HT-29 (cell line): ENCODE data around the gene BCO2. TPM values are rescaled to one million over a fixed set of nuclear protein-coding genes. Genes with fewer than 3 reads are reported as not detected.
"Not testable (repeated sequence)": the region's sequence is repeated elsewhere in the genome, so short reads cannot be mapped to it uniquely, and the experiment has no call there.

Source experiments
- DNase-seq: peaks from one replicate; pipeline ENCODE4 v3.0.0-alpha.2; 2015; ENCODE audit warnings: low spot score
- total RNA-seq: library from RNA; depleted of rRNA; stranded (reverse); fragments of >200 nt; shearing (Covaris generic); gene quantifications from 2 replicates; pipeline ENCODE4 v1.2.3, GENCODE V29; 2014; rRNA removed

BCO2 gene, protein sequence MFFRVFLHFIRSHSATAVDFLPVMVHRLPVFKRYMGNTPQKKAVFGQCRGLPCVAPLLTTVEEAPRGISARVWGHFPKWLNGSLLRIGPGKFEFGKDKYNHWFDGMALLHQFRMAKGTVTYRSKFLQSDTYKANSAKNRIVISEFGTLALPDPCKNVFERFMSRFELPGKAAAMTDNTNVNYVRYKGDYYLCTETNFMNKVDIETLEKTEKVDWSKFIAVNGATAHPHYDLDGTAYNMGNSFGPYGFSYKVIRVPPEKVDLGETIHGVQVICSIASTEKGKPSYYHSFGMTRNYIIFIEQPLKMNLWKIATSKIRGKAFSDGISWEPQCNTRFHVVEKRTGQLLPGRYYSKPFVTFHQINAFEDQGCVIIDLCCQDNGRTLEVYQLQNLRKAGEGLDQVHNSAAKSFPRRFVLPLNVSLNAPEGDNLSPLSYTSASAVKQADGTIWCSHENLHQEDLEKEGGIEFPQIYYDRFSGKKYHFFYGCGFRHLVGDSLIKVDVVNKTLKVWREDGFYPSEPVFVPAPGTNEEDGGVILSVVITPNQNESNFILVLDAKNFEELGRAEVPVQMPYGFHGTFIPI
- total RNA-seq = 0.84 and 3.8 TPM in 2 replicates

DNA sequence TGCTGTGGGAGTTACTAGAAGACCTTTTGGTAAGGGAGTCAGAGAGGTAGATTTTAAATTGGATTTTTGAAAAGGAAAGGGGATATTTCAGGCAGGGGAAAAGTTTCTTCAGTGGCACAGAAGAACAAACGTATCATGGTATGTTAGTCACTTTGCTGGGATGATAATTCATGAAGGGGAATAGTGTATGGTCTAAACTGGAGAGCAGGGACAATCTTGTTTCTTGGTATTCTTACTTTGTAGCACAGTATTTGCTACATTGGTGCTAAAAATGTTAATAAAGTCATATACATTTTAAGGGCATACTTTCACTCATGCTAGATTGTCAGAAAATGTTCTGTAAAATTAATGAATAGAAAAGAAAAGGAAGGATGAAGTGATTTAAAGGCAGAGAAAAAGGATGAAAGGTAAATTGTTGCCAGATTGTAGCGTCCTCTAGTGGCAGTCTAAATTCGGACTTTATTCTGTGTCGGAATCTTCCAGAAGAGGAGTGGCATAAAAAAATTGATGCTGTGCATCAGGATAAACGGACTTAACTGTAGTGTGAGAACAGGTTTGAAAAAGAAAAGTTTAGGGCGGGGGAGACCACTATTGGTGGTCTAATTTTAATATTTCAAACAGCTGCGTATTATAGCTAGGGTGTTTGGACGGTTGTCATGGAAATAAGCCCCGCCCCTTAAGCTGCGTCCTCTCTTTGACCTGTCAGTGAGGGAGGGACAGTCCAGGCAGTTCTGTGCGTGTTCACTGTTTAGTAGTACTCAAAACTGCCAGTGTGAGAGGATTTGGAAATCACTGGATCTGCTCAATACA lies at the start of gene BCO2:
TSS of gene BCO2 (plus strand) at position 724 of the 810 bp plus-strand sequence. CDS start 90 bp downstream, outside the sequence.
- DNase-seq = peak; percentile 93

DNA sequence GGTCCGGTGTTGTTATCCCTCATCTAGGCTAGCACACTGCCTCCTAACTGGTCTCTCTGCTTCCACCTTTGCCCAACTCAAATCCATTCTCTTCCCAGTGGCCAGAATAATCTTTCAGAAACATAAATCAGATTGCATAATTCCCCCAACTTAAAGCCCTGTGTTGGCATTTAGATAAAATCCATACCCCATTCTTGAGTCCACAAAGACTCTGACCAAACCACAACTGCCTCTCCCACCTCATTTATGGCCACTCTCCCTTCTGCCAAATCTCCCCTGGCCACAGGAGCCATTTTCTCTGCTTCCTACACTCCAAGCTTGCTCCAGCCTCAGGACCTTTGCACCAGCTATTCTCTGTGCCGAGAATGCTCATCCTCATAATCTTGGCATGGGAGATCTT lies 48.3 kb upstream of the BCO2 start:
- no peak for DNase-seq

DNA sequence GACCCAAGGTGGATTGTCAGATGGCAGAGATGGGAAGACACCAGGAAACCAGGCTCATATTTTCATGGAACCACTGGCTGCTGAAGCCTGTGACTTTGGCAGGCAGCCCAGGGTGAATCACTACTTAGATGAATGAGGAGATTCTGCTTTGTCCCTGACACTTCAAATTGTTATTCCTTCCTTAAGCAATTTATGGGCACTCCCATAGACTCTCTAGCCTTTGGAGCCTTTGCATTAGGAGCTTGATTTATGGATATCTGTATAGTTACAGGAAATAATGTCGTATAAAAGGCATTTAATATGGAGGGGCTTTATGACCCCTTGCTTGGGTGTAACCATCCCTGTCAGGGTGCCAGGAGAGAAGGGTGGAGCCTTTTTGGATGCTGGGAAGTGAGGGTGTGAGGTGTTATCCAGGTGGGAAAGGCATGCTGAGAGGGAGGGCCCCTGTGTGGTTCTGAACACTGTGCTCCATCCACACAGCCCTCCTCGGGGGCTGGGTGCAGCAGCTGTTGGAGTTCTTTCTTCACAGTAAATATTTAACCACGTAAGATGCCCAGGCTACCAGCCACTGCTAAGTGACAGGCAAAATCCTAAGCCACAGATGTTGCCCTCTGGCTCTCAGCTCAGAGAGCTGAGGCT lies 46.7 kb upstream of the BCO2 start:
- DNase-seq = peak; percentile 75

DNA sequence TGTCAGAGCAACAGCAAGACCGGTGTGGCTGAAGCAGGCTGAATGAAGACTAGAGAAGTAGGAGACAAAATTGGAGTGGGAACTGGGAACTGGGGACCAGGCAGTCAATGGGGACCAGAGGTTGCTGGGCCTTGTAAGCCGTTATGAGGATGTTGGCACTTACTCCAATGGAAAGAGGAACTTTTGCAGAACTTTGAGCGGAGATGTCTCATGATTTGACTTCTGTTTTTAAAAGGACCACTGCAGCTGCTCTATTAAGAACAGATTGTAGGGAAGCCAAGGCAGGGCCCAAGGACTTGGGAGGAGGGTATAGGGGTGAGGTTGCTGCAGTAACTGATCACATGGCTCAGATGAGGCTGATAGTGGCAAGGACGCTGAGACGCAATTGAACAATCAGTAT lies 45.7 kb upstream of the BCO2 start:
- DNase-seq = no peak

DNA sequence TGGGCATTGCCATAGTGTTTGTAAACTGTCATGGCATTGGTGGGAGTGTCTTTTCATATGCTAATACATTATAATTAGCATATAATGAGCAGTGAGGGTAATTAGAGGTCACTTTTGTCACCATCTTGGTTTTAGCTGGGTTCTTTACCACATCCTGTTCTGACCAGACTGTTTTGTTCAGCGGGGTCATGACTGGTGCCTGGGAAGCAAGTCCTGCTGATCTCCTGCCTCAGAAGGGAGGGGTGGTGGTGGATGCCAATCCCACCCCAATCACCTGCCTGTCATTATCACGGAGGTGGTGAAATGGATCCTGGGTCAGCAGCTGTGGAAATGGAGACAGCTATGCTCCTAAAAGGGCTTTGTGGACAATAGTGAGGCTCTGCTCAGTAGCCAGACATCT lies 42.6 kb upstream of the BCO2 start:
- no peak for DNase-seq

DNA sequence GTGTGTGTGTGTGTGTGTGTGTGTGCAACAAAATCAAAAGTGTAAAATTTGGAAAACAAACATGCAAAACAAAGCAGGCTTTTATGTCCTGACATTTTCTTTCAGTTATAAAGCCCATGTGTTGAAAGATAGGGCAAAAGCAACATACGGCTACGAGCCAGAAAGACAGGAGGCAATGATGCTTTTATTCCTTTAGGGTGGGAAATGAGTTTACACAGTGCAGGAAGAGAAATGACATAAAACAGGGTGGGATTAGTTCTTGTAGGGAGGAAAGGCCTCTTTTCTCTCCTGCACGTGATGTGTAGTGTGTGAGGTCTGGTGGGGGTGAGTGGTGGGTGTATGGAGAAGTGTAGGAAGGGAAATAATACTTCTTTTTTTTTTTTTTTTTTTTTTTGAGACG lies 40.8 kb upstream of the BCO2 start:
- DNase-seq = no peak

DNA sequence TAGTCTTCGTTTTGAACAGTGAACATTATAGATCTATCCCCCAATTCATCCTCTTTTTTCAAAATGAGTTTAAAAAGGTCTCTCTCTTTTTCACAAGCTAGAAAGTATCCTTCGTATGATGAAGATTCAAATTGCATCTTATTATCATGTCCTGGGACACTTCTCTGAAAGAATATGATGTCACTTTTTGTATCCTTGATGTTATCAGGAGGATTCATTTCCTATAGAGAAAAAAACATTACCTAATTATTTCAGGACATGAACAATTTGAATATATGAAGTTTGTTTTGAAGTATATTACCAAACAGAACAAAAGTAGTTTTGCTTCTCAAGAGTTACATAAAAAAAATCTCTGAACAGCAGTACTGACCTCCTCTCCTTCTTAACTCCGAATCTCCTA lies 31.7 kb upstream of the BCO2 start:
- no peak for DNase-seq

DNA sequence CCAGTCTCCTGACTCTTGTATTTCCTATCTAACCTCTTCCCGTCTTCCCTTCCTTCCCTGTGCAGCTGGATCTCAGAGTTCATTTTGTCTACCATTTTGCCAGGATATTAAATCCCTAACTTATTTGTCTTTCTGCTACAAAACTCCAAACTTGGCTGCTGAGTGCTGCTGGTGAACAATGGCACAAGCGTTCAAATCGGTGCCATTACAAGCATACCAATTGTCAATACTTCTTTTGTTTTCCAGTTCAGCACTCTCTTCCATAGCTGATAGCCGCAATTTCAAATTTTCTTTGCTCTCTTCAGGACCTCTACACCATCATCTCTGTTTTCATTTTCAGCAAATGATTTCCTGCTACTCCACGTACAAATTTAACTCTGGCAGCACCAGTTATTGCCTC lies 24.8 kb upstream of the BCO2 start:
- DNase-seq = no peak

DNA sequence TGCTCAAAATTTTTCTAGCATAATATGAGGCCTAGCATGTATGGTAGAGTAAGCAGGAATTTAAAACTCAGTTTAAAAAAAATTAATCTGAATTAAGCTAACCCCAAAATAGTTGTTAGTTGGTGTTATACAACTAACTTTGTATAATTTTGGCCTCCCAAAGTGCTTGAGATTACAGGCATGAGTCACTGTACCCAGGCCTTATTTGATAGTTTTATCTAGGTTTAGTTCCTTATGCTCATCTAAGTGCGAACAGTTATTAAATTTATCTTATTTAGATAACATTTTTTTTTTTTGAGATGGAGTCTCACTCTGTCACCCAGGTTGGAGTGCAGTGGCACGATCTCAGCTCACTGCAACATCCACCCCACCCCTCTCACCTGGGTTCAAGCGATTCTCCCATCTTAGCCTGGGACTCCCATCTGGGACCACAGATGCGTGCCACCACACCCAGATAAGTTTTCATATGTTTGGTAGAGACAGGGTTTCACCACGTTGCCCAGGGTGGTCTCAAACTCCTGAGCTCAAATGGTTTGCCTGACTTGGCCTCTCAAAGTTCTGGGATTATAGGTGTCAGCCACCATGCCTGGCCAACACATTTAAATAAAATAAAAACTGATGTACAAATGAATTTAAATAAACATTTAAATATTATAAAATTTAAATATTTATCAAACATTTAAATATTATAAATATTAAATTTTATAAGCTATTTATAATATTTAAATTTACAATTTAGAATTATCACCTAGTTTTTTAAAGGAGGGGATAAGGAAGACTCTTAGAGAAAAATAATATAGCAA lies 19.0 kb upstream of the BCO2 start:
- no peak for DNase-seq

DNA sequence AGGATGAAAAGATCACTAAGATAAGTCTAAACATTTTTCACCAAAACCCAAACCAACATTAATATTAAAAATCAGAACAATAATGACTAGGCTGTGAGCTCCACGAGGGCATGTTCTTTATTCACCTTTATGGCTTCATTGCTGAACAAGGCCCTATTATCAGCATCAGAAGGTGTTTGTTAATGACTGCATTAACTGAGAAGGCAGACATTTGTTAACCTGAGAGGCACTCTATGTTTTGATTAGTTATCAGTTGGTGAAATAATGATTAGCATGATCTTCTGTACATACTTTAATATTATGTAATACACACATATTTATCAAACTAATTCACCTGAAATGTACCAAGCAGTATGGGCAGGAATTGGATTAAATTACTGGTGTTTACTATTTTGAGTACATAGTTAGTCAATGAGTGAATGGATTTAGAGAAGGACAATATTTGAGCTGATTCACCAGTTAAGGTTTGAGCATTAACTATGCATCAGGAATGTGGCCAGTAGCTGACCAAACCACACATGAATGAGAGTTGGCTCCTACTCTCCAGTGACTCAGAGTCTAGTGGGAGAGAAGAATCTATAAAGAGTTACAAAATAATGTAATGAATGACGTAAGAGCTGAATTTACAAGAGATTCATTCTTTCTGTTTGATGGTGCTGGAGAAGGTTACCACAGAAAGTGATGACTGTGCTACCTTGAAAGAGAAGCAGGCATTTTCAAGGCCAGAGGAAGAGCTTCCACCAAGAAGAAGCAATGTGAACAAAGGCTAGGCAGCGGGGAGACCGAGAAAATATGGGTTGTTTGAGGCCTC lies 18.2 kb upstream of the BCO2 start:
- DNase-seq = peak; percentile 86

DNA sequence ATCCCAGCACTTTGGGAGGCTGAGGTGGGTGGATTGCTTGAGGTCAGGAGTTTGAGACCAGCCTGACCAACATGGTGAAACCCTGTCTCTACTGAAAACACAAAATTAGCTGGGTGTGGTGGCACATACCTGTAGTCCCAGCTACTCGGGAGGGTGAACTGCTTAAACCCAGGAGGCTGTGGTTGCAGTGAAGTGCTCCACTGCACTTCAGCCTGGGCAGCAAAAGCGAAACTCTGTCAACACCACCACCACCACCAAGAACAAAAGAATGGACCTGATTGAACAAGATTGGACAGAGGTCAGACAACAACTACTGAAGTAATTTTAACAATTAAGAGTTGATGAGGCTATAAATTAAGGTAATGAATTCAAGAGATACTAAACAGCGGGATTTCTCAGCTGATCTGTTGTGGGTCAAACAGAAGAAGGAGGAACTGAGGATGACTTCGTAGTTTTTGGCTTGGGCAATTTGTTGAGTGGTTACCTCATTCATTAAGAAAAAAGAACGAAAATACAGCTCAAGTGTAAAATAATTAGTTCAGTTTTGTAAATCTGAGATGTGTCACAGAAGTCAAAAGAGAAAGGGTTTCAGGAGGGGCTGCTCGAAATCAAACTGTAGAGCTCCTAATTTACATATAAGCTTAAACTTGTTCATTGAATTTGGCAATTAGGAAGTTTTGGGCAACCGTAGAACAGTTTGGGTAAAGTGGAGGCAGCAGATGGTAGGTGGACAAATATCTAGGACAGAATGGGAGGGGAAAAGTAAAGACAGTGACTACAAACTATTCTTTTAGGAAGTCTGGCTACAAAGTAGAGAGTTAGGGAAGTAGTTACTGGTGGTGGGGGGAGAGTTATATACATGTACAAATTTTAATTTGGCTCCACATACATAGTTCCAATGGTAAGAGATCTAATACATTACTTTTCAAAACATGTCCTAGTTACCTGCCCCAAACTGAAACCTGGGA lies 15.9 kb upstream of the BCO2 start:
- DNase-seq = no peak

DNA sequence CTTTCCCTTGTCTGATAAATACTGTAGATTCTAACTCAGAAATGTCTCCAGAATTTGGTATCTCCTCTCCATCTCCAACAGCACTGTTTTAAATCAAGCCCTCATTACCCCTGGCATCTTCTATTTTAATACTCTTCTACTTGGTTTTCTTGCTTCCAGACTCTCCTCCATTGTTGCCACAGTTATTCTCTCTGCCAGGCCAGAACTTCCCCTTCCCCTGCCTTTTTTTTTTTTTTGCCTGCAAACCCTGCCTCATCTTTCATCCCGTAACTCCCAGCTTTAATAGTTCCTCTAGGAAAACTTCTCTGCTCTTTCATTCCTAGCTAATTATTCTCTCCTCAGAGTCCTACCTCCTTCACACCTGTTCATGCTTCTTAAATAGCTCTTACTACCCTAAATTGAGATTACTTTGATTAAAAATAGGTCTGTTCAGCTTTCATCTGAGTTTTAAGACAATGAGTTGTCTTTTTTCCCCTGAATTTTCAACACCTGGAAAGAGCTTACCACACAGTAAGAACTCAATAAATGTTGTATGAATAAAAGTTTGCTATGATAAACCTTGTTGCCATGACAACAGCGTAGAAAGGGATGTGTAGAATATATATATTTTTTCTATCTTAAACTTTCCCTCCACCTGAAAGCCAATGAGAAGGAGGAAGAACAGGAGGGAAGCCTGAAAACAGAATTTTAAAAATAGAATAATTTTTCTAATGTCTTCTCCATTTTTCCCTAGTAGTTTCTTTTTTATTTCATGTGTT lies 15.0 kb upstream of the BCO2 start:
- DNase-seq = no peak

DNA sequence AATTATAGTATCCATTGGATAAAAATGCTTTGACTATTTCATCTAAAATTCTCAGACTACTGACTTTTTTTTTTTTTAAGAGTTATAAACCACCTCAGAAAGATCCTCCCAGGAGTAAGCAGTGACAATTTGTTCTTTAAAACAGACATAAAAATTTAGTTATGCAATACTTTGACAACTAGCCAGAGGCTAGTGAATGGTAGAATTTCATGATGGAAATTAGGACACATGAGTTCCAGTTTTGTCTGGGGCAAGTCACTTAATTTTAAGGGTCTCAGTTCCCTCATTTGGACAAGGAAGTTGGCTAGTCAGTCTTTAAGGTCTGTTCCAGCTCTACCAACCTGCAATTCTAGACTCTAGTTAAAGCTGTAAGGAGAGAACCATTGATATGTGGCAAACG lies 14.3 kb upstream of the BCO2 start:
- no peak for DNase-seq

DNA sequence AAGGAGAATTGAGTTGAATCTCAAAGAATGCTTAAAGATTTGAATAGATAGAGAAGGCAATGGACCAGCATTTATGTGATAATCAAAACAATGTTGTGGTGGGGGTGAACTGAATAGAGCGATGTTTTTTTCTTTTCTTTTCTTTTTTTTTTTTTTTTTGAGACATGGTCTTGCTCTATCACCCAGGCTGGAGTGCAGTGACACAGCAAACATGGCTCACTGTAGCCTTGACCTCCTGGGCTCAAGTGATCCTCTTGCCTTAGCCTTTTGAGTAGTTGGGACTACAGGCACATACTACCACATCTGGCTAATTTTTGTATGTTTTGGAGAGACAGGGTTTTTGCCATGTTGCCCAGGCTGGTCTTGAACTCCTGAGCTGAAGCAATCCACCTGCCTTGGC lies 13.1 kb upstream of the BCO2 start:
- not testable (repeated sequence) for DNase-seq

DNA sequence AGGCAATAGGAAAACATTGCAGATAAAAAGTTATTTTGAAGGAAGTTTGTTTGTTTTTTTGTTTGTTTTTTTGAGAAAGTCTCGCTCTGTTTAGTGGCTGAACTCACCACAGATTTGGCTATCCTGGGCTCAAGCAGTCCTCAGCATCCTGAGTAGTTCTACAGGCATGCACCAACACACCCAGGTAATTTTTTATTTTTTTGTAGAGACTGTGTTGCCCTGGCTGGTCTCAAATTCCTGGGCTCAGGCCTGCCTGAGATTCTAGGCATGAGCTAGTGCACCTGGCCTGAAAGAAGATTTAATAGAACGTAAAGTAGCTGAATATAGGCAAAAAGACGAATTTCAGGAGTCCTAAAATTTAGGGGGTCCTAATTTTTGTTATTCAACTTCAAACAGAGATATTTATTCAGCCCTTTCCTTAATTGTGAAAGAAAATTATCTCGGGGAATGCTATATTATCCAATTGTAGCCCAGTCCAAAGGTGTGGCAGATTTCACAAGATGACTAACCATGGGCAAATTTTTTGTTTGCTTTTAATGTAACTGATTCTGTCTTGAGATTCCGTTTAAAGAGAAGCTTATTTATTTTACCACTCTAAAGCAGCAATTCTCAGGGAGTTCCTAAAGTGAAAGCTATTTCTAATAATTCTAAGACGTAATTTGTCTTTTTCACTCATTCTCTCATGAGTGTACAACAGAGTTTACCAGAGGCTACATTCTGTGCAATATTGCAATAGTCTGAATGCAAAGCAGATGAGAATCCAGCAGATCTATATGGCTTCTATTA lies 12.4 kb upstream of the BCO2 start:
- DNase-seq = peak; percentile 43

DNA sequence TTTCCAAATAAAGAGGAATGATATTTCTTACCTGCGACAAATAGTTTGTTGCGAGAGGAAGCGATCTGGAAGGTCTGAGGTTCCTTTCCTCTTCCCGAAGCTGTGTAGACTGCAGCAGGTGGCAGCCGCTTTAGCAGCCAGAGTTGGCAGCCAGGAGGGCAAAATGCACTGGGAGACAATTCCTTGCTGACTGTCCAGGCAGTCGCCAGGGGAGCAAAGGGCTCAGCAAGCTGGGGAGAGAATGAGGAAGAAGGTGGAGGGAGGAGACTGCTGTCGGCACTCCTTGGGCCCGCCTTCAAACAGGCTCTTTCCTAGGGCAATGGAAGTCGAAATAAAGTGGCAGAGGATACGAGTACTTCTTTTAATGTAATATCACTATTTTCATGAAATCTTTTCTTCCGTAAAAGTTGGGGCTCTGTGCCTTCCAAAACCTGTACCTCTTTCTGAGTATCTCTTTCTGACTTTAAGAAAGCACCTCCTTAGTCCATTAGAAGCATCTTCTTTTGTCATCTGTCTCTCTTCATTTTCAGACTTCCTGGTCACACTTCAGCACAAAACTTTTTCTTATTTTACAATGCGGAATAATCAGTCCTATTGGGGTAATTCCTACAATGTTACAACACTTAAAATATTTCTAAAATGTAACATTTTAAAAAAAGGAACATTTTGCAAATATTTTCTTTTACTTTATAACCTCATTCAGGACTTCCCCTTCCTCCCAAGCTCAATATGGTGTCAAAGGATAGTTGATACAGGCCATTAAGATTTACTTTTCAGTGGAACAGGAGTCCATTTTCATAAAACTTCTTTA lies 11.2 kb upstream of the BCO2 start, which contains the start of gene IL18:
TSS of gene IL18 (minus strand) at position 220 of the 811 bp plus-strand sequence. CDS start 9,041 bp downstream, outside the sequence.
- peak; percentile 94 for DNase-seq
